Smooth muscle cell (in vitro differentiated cells): ENCODE results near the gene GALNT9. TPM values are rescaled to one million over a fixed set of nuclear protein-coding genes. Genes with fewer than 3 reads are reported as not detected.
"Not testable (repeated sequence)": the region's sequence is repeated elsewhere in the genome, so short reads cannot be mapped to it uniquely, and the experiment has no call there.

ENCODE experiments used
- DNase-seq: peaks from one replicate; lab custom pipeline; 2025; ENCODE audit not compliant: unreplicated experiment; lab: John Stamatoyannopoulos, UW
- H2AFZ ChIP-seq: fragments of 200-600 bp; sonication (generic); 2 replicates; pipeline ENCODE4 v1.6.0; 2016; ENCODE audit warnings: antibody characterized with exemption, low read depth, mild to moderate bottlenecking
- H3F3A ChIP-seq: fragments of 200-600 bp; sonication (generic); 2 replicates; pipeline ENCODE4 v1.6.0; 2017; ENCODE audit warnings: antibody characterized with exemption, low read depth
- H3K27ac ChIP-seq: fragments of 200-600 bp; sonication (generic); 2 replicates; pipeline ENCODE4 v1.5.1; 2016; ENCODE audit warnings: low read depth, mild to moderate bottlenecking
- H3K27me3 ChIP-seq: fragments of 200-600 bp; sonication (generic); 2 replicates; pipeline ENCODE4 v1.6.1; 2016; ENCODE audit warnings: low read depth, mild to moderate bottlenecking
- H3K36me3 ChIP-seq: fragments of 200-600 bp; sonication (generic); 2 replicates; pipeline ENCODE4 v1.5.1; 2016; ENCODE audit warnings: low read depth
- H3K4me1 ChIP-seq: fragments of 200-600 bp; sonication (generic); 2 replicates; pipeline ENCODE4 v1.5.1; 2016; ENCODE audit warnings: low read depth
- H3K4me2 ChIP-seq: fragments of 200-600 bp; sonication (generic); 2 replicates; pipeline ENCODE4 v1.6.0; 2016; ENCODE audit warnings: mild to moderate bottlenecking
- H3K4me3 ChIP-seq: fragments of 200-600 bp; sonication (generic); 2 replicates; pipeline ENCODE4 v1.5.1; 2016; ENCODE audit warnings: mild to moderate bottlenecking
- H3K79me2 ChIP-seq: fragments of 200-600 bp; sonication (generic); 2 replicates; pipeline ENCODE4 v1.6.0; 2016; ENCODE audit warnings: low read depth, mild to moderate bottlenecking
- H3K9ac ChIP-seq: fragments of 200-600 bp; sonication (generic); 2 replicates; pipeline ENCODE4 v1.6.0; 2016; ENCODE audit warnings: low read depth
- H3K9me3 ChIP-seq: fragments of 200-600 bp; sonication (generic); replicated peaks from 2 replicates; pipeline ENCODE4 v1.5.1; 2016; ENCODE audit warnings: low read depth
- H4K20me1 ChIP-seq: fragments of 200-600 bp; sonication (generic); 2 replicates; pipeline ENCODE4 v1.6.0; 2016; ENCODE audit warnings: low read depth
- WGBS: methylation state at CpG from one replicate; pipeline ENCODE4 v1.1.7; 2016; ENCODE audit warnings: low lambda C conversion rate; 5-methylcytosine and 5-hydroxymethylcytosine counted together
- polyA plus RNA-seq: library from polyadenylated mRNA; unstranded; fragments of >200 nt; fragmentation: Nextera tagmentation; extraction: Ambion mirVana; gene quantifications from 2 replicates; pipeline ENCODE4 v1.2.1, GENCODE V29; 2016
- total RNA-seq: library from RNA; depleted of rRNA; stranded (reverse); fragments of >200 nt; gene quantifications from 2 replicates; pipeline ENCODE4 v1.2.3, GENCODE V29; 2014
- TF ChIP-seq, protein P1 (sequence below): fragments of 200-600 bp; sonication (generic); IDR thresholded peaks from 2 replicates; pipeline ENCODE4 v1.5.1; 2017; ENCODE audit warnings: borderline replicate concordance, mild to moderate bottlenecking, antibody characterized with exemption; ENCODE audit not compliant: insufficient read depth, poor library complexity, severe bottlenecking

GALNT9 gene
- total and polyA plus RNA-seq, 2 experiments from 2014 or later, result 1.1 TPM; not detected in 1

DNA sequence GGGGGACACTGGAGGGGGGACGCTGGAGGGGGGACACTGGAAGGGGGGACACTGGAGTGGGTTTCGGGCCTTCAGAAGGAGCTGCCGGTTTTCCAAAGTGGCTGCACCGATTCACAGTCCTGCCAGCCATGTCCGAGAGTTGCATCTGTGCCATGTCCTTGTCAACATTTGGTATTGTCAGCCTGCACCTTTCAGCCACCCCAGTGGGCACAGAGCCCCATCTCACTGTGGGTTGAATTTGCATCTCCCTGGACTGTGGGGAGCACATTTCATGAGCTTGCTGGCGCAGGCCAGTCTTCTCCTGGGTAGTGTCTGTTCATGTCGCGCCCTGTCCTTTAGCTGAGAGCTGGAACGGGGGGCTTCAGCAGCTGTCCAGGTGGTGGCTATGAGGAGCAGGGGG is 72.7 kb downstream of the GALNT9 start:
- Histone ChIP-seq H3K4me2 (no peak overlapping the region), H3K4me3 (no peak overlapping the region), H3K27me3 (peaks cover 9% of the 10 kb centered on the region), H3K9me3 (no peaks in the 10 kb centered on the region), H3K79me2 (no peaks in the 10 kb centered on the region), H4K20me1 (no peaks in the 10 kb centered on the region), H3K27ac (no peak overlapping the region), H3K4me1 (no peaks in the 10 kb centered on the region), H2AFZ (no peak overlapping the region), H3K9ac (no peak overlapping the region), H3K36me3 (no peaks in the 10 kb centered on the region), H3F3A (no peaks in the 10 kb centered on the region)
- no peak for DNase-seq
- TF ChIP-seq, protein P1, sequence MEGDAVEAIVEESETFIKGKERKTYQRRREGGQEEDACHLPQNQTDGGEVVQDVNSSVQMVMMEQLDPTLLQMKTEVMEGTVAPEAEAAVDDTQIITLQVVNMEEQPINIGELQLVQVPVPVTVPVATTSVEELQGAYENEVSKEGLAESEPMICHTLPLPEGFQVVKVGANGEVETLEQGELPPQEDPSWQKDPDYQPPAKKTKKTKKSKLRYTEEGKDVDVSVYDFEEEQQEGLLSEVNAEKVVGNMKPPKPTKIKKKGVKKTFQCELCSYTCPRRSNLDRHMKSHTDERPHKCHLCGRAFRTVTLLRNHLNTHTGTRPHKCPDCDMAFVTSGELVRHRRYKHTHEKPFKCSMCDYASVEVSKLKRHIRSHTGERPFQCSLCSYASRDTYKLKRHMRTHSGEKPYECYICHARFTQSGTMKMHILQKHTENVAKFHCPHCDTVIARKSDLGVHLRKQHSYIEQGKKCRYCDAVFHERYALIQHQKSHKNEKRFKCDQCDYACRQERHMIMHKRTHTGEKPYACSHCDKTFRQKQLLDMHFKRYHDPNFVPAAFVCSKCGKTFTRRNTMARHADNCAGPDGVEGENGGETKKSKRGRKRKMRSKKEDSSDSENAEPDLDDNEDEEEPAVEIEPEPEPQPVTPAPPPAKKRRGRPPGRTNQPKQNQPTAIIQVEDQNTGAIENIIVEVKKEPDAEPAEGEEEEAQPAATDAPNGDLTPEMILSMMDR, result no peak
- 86% methylated on average over 8 of the region's 9 CpGs for WGBS

DNA sequence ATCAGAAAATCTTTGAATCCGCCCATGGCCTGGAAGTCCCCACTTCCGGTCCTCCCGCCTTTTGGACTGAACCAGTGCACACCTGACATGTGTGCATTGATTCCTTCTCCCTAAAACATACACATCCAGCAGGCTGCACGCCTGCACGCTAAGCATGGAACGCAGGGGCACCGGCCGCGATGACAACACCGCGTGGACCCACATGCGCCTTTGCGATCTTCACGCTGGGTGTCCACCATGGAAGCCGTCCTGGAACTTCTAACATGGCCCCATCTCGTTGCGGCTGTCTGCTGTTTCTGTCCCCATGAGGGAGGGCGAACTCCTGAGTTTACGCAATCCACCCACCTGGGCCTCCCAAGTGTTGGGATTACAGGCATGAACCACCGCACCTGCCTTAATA is 73.7 kb downstream of the GALNT9 start:
- no peaks in the 10 kb centered on the region for H3K36me3 ChIP-seq
- H3K27me3 ChIP-seq, result no peaks in the 10 kb centered on the region
- no peaks in the 10 kb centered on the region for H3K79me2 ChIP-seq
- no peak for DNase-seq
- no peaks in the 10 kb centered on the region for H3K9me3 ChIP-seq
- no peak overlapping the region for H3K4me2 ChIP-seq
- H3K4me1 ChIP-seq, result no peaks in the 10 kb centered on the region
- H3K4me3 ChIP-seq, result no peak overlapping the region
- H3F3A ChIP-seq, result no peaks in the 10 kb centered on the region
- H4K20me1 ChIP-seq, result no peaks in the 10 kb centered on the region
- H3K27ac ChIP-seq, result no peak overlapping the region
- 86% methylated on average over 20 of the region's 20 CpGs for WGBS
- H2AFZ ChIP-seq, result no peak overlapping the region
- H3K9ac ChIP-seq, result no peak overlapping the region
- TF ChIP-seq, protein P1, result no peak

DNA sequence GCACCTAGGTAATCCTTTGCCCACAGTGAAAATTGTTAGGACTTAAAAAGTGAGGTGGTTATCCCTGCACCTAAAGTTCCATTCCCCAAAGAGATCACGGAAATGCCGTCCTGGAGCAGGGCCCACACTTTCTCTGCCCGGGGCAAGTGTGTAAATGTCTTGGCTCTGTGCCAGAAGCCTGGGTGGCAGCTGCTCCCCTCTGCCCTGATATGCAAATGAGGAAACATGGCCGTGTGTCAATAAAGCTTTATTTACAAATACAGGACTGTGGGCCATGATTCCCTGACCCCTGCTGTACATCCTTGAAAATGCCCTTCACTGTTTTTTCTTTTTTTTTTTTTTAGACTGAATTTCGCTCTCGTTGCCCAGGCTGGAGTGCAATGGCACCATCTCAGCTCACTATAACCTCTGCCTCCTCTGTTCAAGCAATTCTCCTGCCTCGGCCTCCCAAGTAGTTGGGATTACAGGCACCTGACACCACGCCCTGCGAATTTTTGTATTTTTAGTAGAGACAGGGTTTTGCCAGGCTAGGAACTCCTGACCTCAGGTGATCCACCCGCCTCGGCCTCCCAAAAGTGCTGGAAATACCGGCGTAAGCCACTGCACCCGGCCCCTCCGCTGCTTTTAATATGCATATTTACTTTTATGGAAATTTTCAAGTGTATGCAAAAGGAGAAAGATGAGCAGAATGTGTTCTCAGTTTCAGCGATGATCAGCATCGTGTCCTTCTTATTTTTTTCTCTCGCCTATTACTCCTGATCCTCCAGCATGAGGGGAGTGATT is 75.5 kb downstream of the GALNT9 start:
- TF ChIP-seq, protein P1, result no peak

DNA sequence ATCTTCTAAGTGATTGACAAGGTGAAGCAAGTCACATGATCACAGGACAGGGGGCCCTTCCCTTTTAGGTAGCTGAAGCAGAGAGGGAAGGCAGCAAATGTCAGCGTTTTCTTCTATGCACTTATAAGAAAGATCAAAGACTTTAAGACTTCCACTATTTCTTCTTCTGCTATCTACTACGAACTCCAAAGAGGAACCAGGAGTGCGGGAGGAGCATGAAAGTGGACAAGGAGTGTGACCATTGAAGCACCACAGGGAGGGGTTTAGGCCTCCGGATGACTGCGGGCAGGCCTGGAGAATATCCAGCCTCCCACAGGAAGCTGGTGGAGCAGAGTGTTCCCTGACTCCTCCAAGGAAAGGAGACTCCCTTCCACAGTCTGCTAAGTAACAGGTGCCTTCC is 76.4 kb downstream of the GALNT9 start:
- H3K9ac ChIP-seq, DNase-seq, H2AFZ ChIP-seq, H3K27ac ChIP-seq, H3K4me2 ChIP-seq, H3K4me1 ChIP-seq, H3K36me3 ChIP-seq, H3F3A ChIP-seq, H3K9me3 ChIP-seq, H3K79me2 ChIP-seq, H3K27me3 ChIP-seq, H3K4me3 ChIP-seq, H4K20me1 ChIP-seq: not testable (repeated sequence)
- 83% methylated on average over 5 of the region's 5 CpGs for WGBS

More for the DNA sequence above, 75.5 kb downstream of the GALNT9 start:
- no peaks in the 10 kb centered on the region for H3F3A ChIP-seq
- H3K4me1 ChIP-seq, result no peaks in the 10 kb centered on the region
- no peak overlapping the region for H3K9ac ChIP-seq
- no peak for DNase-seq
- H3K9me3 ChIP-seq, result no peaks in the 10 kb centered on the region
- H2AFZ ChIP-seq, result no peak overlapping the region
- H3K27ac ChIP-seq, result no peak overlapping the region
- no peaks in the 10 kb centered on the region for H3K79me2 ChIP-seq
- H3K27me3 ChIP-seq, result no peaks in the 10 kb centered on the region
- 77% methylated on average over 18 of the region's 18 CpGs for WGBS
- no peaks in the 10 kb centered on the region for H3K36me3 ChIP-seq
- H4K20me1 ChIP-seq, result no peaks in the 10 kb centered on the region
- no peak overlapping the region for H3K4me3 ChIP-seq
- H3K4me2 ChIP-seq, result no peak overlapping the region
